Common myeloid progenitor, CD34-positive (primary cell): Measurements from ENCODE around the gene MEF2C.

ENCODE experiments used
- CTCF ChIA-PET: fragments of 350-600 bp; sonication (Branson Sonifier 250); formaldehyde crosslinking; loops from one replicate; lab custom pipeline; 2021; ENCODE audit warnings: antibody characterized with exemption; lab: Charles Lee
- POLR2A ChIA-PET: fragments of 350-600 bp; sonication (Branson Sonifier 250); formaldehyde crosslinking; loops from one replicate; lab custom pipeline; 2021; ENCODE audit warnings: antibody characterized with exemption; lab: Charles Lee
- DNase-seq, 3 donors: peaks; one replicate each; pipeline versions ENCODE4 v3.0.0 to v3.0.0-alpha.2; 2013
- H3K27ac ChIP-seq, 2 experiments: 1 replicate in 1 of 2; 2 replicates in 1 of 2; pipeline ENCODE4 v1.7.0; 2013; ENCODE audit warnings: inconsistent platforms in 2 of 2, low read length in 2 of 2, mild to moderate bottlenecking in 2 of 2, low read depth in 1 of 2, moderate library complexity in 1 of 2; ENCODE audit not compliant: severe bottlenecking in 2 of 2, insufficient read depth in 1 of 2, poor library complexity in 1 of 2
- H3K27me3 ChIP-seq, 5 experiments: replicated peaks in 2 of 5; 1 replicate in 3 of 5; 2 replicates in 2 of 5; pipeline versions ENCODE4 v1.6.1 to v1.7.0; 2013; ENCODE audit warnings: low read length in 4 of 5, mild to moderate bottlenecking in 2 of 5, moderate library complexity in 2 of 5, inconsistent platforms in 1 of 5; ENCODE audit not compliant: insufficient read depth in 5 of 5, control insufficient read depth in 4 of 5
- H3K36me3 ChIP-seq, 4 experiments: 1 replicate in 2 of 4; 2 replicates in 2 of 4; pipeline versions ENCODE4 v1.6.1 to v1.7.0; 2013; ENCODE audit warnings: low read length in 3 of 4, control low read depth in 1 of 4, mild to moderate bottlenecking in 1 of 4; ENCODE audit not compliant: control insufficient read depth in 4 of 4, insufficient read depth in 4 of 4
- H3K4me1 ChIP-seq, 4 experiments: 1 replicate in 3 of 4; 2 replicates in 1 of 4; pipeline versions ENCODE4 v1.6.1 to v1.7.1; 2013; ENCODE audit warnings: low read length in 3 of 4, mild to moderate bottlenecking in 3 of 4, control low read depth in 1 of 4, inconsistent platforms in 1 of 4, moderate library complexity in 1 of 4; ENCODE audit not compliant: control insufficient read depth in 4 of 4, insufficient read depth in 4 of 4; ENCODE audit errors: control extremely low read depth in 1 of 4
- H3K4me3 ChIP-seq, 7 experiments: 1 replicate in 4 of 7; 2 replicates in 3 of 7; pipeline versions ENCODE4 v1.5.1 to v1.7.0; 2013; ENCODE audit warnings: mild to moderate bottlenecking in 7 of 7, low read length in 6 of 7, moderate library complexity in 6 of 7, inconsistent platforms in 2 of 7, low read depth in 2 of 7, control low read depth in 1 of 7; ENCODE audit not compliant: insufficient read depth in 4 of 7, control insufficient read depth in 1 of 7; ENCODE audit errors: extremely low read depth in 1 of 7
- H3K9me3 ChIP-seq, 5 experiments: 1 replicate in 4 of 5; 2 replicates in 1 of 5; pipeline versions ENCODE4 v1.6.1 to v1.7.1; 2013; ENCODE audit warnings: low read length in 4 of 5, mild to moderate bottlenecking in 2 of 5, inconsistent platforms in 1 of 5, low read depth in 1 of 5, moderate library complexity in 1 of 5; ENCODE audit not compliant: control insufficient read depth in 4 of 5, insufficient read depth in 2 of 5; ENCODE audit errors: control extremely low read depth in 1 of 5
- WGBS: methylation state at CpG from one replicate; pipeline ENCODE4 v1.1.5; 2013; ENCODE audit not compliant: insufficient coverage; 5-methylcytosine and 5-hydroxymethylcytosine counted together

The MEF2C gene

DNA sequence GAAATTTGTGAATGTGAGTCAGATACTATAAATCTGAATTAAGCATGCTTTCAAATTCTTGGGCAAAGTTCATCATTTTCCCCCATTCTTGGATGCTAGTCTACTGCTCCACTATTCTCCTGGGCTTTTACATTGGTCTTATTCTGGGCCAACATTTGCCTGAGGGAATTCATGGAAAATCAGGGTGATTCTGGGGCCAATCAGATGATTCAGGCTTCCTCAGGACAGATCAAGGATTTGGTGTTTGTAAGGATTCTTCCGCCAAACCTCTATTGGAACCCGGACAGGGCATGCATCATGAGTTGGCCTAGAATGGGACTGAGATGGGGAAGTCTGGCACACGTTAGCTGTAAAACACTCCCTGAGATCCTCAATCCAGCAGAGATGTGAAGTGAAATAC, 113.8 kb downstream of the MEF2C start:
- H3K36me3 ChIP-seq, result peaks cover 14 to 53% (median 31%) of the 10 kb centered on the region in 4 experiments
- H3K27me3 ChIP-seq, result no peaks in the 10 kb centered on the region
- DNase-seq, result no peak
- ChIA-PET POLR2A (no interaction called here), CTCF (no interaction called here)
- H3K27ac ChIP-seq, result no peak overlapping the region
- peaks cover 0 to 7% (median 0%) of the 10 kb centered on the region in 5 experiments for H3K9me3 ChIP-seq
- H3K4me3 ChIP-seq, result no peak overlapping the region
- WGBS, result 90% methylated on average over 2 of the region's 3 CpGs
- peaks cover 3 to 24% (median 7%) of the 10 kb centered on the region in 4 experiments for H3K4me1 ChIP-seq

DNA sequence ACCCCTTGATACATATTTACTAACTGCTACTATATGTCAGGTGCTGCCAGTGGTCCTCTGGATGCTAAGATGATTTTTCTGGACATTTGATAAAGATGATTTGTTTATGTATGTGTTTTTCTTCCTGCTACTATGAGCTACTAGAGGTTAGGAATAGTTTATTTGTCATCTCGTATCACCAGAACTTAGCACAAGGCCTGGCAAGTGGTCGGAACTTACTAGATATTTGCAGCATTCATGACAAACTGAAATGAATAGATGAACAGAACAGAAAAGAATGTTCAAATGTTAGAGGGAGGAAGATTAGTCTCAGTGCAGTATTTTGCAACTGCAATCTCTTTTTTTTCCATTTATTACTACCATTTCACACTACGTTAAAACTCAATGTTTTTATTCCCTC, 114.6 kb downstream of the MEF2C start:
- Histone ChIP-seq H3K27ac (no peak overlapping the region), H3K27me3 (no peaks in the 10 kb centered on the region), H3K4me3 (no peak overlapping the region), H3K9me3 (peaks cover 0 to 7% (median 0%) of the 10 kb centered on the region in 5 experiments), H3K4me1 (peaks cover 3 to 24% (median 7%) of the 10 kb centered on the region in 4 experiments), H3K36me3 (peaks cover 9 to 46% (median 26%) of the 10 kb centered on the region in 4 experiments)
- 100% methylated on average over 2 of the region's 3 CpGs for WGBS
- ChIA-PET CTCF (no interaction called here), POLR2A (no interaction called here)
- no peak for DNase-seq

DNA sequence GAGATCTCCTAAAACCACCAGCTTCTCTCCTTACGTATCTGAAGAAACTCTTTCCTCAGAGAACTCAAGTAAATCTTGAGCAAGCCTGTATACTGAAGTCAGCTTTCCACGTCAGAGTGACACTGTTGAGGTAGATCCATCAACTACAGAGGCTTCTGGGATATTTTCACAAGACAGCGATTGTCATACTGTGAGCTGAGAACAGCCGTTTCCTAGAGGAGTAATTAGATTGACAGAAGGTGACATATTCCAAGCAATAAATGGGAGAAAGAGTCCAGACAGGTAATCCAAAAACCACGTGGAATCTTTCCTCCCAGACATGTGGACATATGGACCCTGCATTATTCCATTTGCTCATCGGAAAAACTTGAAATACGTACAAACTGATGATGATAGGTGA, 117.2 kb downstream of the MEF2C start:
- WGBS, result 97% methylated on average over 6 of the region's 7 CpGs
- H3K9me3 ChIP-seq, result peaks cover 0 to 1% (median 0%) of the 10 kb centered on the region in 5 experiments
- no peaks in the 10 kb centered on the region for H3K27me3 ChIP-seq
- H3K36me3 ChIP-seq, result peaks cover 5 to 25% (median 13%) of the 10 kb centered on the region in 4 experiments
- no peak overlapping the region for H3K4me3 ChIP-seq
- H3K27ac ChIP-seq, result no peak overlapping the region
- peaks cover 7 to 35% (median 11%) of the 10 kb centered on the region in 4 experiments for H3K4me1 ChIP-seq
- POLR2A ChIA-PET, result no interaction called here
- CTCF ChIA-PET, result interaction anchor here (1.0 to 3.5 kb wide), 3 partner anchors 9 to 34 kb away, joined by 3 to 12 read pairs (median 3); no protein-coding TSS in a partner anchor
- DNase-seq, result no peak

DNA sequence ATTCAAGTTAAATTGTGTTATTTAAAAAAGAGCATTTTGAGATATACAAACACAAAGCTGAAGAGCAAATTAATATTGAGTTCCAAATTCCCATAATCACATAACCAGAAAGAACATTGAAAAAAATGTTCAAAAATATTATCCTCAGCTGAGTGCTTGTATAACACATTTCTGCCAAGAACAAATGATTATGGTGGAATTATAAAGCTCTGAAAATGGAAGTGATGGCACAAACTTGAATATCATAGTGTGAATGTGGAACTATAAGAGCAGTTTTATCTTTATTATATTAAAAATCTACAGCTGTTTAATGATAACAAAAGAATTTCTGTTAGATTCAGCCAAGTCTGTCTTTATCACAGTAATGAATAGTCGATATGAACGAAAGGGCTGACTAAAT, 117.8 kb downstream of the MEF2C start:
- POLR2A ChIA-PET, result no interaction called here
- Histone ChIP-seq H3K4me3 (no peak overlapping the region), H3K27me3 (no peaks in the 10 kb centered on the region), H3K36me3 (peaks cover 5 to 32% (median 13%) of the 10 kb centered on the region in 4 experiments), H3K9me3 (no peaks in the 10 kb centered on the region), H3K4me1 (peaks cover 7 to 35% (median 11%) of the 10 kb centered on the region in 4 experiments), H3K27ac (no peak overlapping the region)
- CTCF ChIA-PET, result interaction anchor here (0.8 to 3.5 kb wide), 4 partner anchors 9 to 33 kb away, joined by 3 to 12 read pairs (median 3); no protein-coding TSS in a partner anchor
- DNase-seq, result no peak
- WGBS, result 100% methylated on average over 2 of the region's 2 CpGs

DNA sequence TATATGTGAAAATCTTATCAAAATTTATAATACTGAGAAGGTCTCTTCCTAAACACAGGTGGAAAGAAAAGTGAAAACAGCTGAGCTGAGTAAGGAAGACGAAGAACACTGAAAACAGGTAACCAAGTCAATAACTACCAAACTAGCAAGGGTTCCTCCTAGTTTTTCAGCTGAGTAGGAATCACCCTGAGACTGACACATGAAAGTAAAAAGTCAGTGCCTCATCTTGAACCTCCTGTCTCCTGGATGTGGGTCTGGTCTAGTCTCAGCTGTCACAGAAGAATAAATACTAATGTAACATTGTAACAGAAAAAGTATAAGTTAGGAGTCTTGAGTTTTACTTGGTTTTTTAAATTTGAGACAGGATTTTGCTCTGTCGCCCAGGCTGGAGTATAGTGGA, 121.0 kb downstream of the MEF2C start:
- WGBS, result 100% methylated on average over 1 of the region's 2 CpGs
- DNase-seq, result no peak
- POLR2A ChIA-PET, result interaction anchor here (0.6 kb wide), 1 partner anchor 122 kb away, joined by 3 read pairs; no protein-coding TSS in a partner anchor
- Histone ChIP-seq H3K4me1 (peaks cover 5 to 27% (median 6%) of the 10 kb centered on the region in 4 experiments), H3K27me3 (no peaks in the 10 kb centered on the region), H3K4me3 (no peak overlapping the region), H3K36me3 (peaks cover 9 to 46% (median 24%) of the 10 kb centered on the region in 4 experiments), H3K27ac (no peak overlapping the region), H3K9me3 (no peaks in the 10 kb centered on the region)
- CTCF ChIA-PET, result interaction anchor here (0.6 to 1.2 kb wide), 2 partner anchors 10 to 31 kb away, joined by 3 read pairs; no protein-coding TSS in a partner anchor

DNA sequence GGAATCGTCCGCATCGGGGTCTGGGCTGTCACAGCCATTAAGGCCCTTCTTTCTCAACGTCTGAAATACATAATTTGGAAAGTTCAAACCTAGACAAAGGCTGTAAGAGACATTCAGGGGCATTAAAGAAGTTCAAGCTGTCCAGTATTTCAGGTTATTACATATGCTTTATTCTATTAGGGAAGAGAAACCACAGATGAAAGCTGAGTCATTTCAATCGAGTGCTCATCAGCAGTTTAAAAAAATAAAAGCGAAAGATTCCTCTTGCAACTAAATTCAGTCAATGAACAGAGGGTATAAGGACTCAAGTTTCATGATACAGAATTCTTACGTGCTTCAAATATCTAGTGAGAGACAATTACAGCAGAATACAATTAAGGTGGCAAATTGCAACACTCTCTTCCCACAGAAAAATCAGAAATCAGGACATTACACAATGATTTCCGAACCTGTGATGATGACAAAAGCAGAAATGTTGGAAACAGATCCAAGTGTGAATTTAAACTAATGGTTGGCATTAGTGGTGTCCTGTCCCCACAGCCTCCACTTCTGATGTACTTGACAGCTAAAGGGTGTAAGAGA, 121.6 kb downstream of the MEF2C start:
- Histone ChIP-seq H3K4me3 (no peak overlapping the region), H3K27ac (no peak overlapping the region)

DNA sequence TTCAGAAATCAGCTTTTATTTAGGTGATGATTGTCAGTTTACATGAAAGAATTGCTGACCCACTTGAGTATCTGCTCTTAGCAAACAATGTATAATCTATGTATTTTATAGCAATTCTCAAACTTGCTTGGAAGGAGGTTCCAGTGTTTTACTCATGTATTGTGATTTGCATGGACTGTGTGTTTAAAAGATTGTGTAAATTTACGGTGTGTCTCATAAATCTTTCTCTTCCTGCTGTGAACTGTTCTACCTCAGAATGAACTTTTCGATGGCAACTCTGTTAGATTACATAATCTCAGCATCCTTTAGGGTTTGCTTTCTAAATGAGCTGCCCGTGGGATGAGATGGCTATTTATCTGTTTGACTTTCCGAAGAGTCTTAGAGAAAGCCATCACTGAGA, 122.5 kb downstream of the MEF2C start:
- Histone ChIP-seq H3K4me3 (no peak overlapping the region), H3K4me1 (peaks cover 3 to 22% (median 5%) of the 10 kb centered on the region in 4 experiments), H3K27ac (peak overlapping the region in 1 of 2 experiments; percentile 17), H3K9me3 (no peaks in the 10 kb centered on the region), H3K36me3 (peaks cover 4 to 50% (median 21%) of the 10 kb centered on the region in 4 experiments), H3K27me3 (no peaks in the 10 kb centered on the region)
- peak in 1 of 3 donors; percentile 31 for DNase-seq
- ChIA-PET POLR2A (interaction anchor here (0.6 kb wide), 1 partner anchor 26 kb away, joined by 4 read pairs; no protein-coding TSS in a partner anchor), CTCF (interaction anchor here (0.8 to 1.5 kb wide), 3 partner anchors 17 to 27 kb away, joined by 3 to 5 read pairs (median 3); no protein-coding TSS in a partner anchor)
- WGBS, result 33% methylated on average over 2 of the region's 4 CpGs

More for the DNA sequence above, 121.6 kb downstream of the MEF2C start:
- ChIA-PET POLR2A (interaction anchor here (0.6 kb wide), 1 partner anchor 122 kb away, joined by 3 read pairs; no protein-coding TSS in a partner anchor), CTCF (interaction anchor here (1.2 kb wide), 1 partner anchor 10 kb away, joined by 3 read pairs; no protein-coding TSS in a partner anchor)
- 40% methylated on average over 2 of the region's 8 CpGs for WGBS
- peak in 2 of 3 donors; percentile 48 to 56 for DNase-seq
- H3K4me1 ChIP-seq, result peaks cover 3 to 22% (median 5%) of the 10 kb centered on the region in 4 experiments
- no peaks in the 10 kb centered on the region for H3K9me3 ChIP-seq
- peaks cover 9 to 50% (median 24%) of the 10 kb centered on the region in 4 experiments for H3K36me3 ChIP-seq
- H3K27me3 ChIP-seq, result no peaks in the 10 kb centered on the region
